ENCODE results near the gene TNNT2.

TNNT2 gene

GRCh38 chr1:201378804-201379203, 1.3 kb upstream of the TNNT2 start:
- no peak for DNase-seq

- no peak for DNase-seq
These were observed 761 bp downstream of the TNNT2 start for GRCh38 chr1:201376464-201377374.

GRCh38 chr1:201376107-201376463, 1.4 kb downstream of the TNNT2 start:
- DNase-seq = no peak

GRCh38 chr1:201375169-201375568, 2.3 kb downstream of the TNNT2 start:
- DNase-seq = no peak

- DNase-seq = no peak
These were observed 3.1 kb downstream of the TNNT2 start for GRCh38 chr1:201374364-201374763.

GRCh38 chr1:201371792-201372191, 5.7 kb downstream of the TNNT2 start:
- no peak for DNase-seq

GRCh38 chr1:201371276-201371675, 6.2 kb downstream of the TNNT2 start:
- no peak for DNase-seq

GRCh38 chr1:201370500-201370899, 7.0 kb downstream of the TNNT2 start:
- DNase-seq = no peak

- no peak for DNase-seq
These were observed 8.3 kb downstream of the TNNT2 start for GRCh38 chr1:201369209-201369608.

GRCh38 chr1:201366696-201367095, 10.8 kb downstream of the TNNT2 start:
- DNase-seq = no peak

GRCh38 chr1:201365251-201365650, 12.2 kb downstream of the TNNT2 start:
- DNase-seq = no peak

- DNase-seq = no peak
These were observed 12.7 kb downstream of the TNNT2 start for GRCh38 chr1:201364808-201365105.

GRCh38 chr1:201363467-201363866, 14.0 kb downstream of the TNNT2 start:
- DNase-seq = no peak

GRCh38 chr1:201362906-201363305, 14.6 kb downstream of the TNNT2 start:
- DNase-seq = no peak

GRCh38 chr1:201361652-201362504, 15.6 kb downstream of the TNNT2 start:
- peak in 25 of 56 donors; percentile 5 to 50 (median 16) for DNase-seq

- no peak for DNase-seq
These were observed 16.4 kb downstream of the TNNT2 start for GRCh38 chr1:201360901-201361651.

GRCh38 chr1:201360486-201360885, 17.0 kb downstream of the TNNT2 start:
- DNase-seq = no peak

- DNase-seq = no peak
These were observed 17.6 kb downstream of the TNNT2 start for GRCh38 chr1:201359873-201360210.

GRCh38 chr1:201359031-201359872, 18.2 kb downstream of the TNNT2 start:
- no peak for DNase-seq

- no peak for DNase-seq
These were observed 18.9 kb downstream of the TNNT2 start for GRCh38 chr1:201358596-201358995.

Measured in amygdala (tissue), 56 donors.